GM19193 (cell line): ENCODE measurements around the gene DMRT3.

ENCODE experiments used
- POLR2A ChIP-seq: IDR thresholded peaks from 4 replicates; pipeline ENCODE4 v1.6.1; 2011; ENCODE audit not compliant: insufficient read depth, insufficient read length; ENCODE audit errors: extremely low read depth

The DMRT3 gene

GRCh38 chr9:967436-967835 lies 9.0 kb upstream of the DMRT3 start:
- no peak for TF ChIP-seq POLR2A

DNA sequence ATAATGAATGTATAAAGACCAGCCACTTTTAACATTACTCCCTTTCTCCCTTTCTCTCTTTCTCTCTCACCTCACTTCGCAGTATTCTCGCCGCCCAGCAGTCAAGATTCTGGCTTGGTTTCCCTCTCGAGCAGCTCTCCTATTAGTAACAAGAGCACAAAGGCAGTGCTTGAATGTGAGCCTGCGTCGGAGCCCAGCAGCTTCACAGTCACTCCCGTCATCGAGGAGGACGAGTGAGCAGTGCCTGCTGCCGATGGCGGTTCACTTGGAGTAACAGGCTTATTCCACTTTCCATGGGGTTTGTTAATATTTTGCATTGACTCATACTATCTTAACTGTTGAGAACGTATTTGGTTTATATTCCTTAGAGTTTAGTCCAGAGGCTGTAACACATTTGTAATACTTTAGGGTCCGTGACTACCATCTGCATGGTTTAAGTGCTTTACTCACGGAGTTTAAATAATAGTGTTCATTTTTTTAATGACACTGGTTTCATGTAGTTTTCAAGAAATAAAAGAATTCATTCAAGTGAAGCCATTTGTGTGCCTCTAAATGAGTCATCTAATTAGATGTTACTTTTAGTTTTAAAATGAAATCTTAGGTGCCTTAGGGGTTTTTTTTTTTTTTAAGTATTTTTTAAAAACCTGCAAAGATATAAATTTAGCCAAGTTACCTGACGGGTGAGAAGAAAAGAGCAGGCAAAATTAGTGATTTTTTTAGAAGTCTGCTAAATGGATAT lies 8.4 kb upstream of the DMRT3 start:
- no peak for TF ChIP-seq POLR2A

DNA sequence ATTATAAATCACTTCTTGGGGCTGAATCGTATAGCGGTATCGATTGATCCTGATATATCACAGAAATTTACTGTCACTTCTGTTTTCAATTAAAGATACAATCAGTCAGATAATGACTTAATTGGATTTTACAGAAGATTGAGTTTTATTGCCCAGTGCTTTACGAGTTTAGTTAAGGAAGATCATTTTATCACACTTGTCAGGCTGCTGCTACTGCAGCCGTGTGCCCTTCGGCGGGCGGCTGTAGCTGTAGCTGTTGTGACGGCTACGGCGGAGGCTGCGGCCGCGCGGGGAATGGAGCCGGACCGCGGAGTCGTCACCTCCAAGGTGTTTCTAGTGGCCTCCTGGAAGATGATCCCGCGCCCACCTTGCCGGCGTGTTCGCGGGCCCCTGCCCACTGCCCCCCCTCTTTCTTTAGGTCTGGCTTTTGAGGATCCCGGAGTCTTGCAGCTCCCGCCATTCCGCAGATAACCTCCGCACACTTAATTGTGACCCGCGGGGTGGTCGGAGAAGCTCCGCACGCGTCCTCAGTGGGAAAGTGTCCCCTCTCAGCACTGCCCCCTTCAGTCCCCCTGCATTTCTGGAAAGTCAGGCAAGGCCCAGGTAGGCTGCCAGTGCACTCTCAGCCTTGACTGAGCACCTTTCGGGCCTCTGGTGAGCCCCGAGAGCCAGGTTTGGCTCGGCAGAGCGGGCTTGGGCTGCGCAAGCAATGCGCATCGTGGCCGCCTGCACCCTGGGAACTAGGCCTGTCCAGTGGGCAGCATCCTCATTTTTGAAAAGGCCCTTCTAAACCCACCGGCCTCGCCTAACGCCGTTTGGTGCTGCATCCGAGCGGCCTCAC lies 6.9 kb upstream of the DMRT3 start:
- no peak for TF ChIP-seq POLR2A

GRCh38 chr9:970151-970996 lies 6.1 kb upstream of the DMRT3 start:
- TF ChIP-seq POLR2A = no peak

GRCh38 chr9:971901-972500 lies 4.5 kb upstream of the DMRT3 start:
- no peak for TF ChIP-seq POLR2A

DNA sequence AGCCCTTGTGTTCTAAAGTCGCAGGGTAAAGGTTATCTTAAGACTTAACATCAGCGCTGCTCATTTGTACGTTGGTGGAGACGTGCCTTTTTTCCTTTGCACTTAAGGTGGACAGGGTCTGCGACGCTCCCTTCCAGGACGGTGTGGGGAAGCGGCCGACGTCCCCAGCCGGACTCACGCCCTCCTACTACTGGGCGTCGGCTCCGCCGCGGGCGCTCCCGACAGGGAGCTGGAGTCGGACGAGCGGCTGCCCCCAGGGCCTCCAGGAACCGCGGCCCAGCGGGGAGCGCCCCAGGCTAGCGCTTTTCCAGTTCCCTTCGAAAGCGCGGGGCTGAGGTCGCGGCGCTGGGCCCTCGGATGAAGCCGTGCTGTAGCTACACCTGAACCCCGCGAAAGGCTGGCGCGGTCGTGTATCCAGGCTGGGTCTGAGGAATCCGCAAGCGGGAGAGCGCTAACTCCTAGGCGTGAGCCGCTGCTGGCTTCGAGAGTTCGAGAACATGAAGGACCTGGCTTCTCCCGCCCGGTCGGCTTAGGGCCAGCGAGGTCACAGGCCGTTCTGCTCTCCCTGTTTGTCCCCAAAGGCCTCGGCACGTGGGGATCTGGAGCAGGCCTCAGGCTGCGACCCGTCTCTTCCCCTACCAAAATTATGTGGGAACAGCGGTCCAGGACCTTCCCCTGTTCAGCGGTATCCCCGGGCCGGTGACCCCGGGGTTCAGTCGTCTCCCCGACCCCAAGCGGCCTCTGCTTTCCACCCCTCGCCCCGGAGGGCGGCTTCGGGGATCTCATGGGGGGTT lies 3.8 kb upstream of the DMRT3 start:
- no peak for TF ChIP-seq POLR2A

DNA sequence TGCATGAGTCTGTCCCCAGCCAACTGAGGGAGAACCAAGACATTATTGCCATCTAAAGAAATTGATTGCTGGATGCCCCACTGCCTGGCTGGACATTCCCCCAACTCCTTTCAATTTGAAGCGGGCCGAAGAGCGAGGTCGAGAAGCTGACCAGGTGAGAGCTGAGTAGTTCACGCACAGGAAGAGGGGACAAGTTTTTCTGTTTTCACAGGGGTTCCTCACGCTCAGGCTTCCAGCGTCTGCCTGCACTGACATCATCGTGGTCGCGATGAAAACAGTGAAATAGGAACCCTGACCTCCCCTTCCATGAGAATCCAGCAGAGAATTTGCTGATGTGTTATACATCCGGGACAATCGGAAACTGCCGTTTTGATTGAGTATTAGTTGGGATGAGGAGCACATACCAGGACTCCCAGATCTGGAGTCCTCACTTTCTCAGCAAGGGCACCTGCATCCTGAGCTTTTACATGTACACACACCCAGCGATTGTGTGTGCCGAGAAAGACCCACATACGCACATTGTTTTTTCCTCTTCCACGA lies 3.1 kb upstream of the DMRT3 start:
- TF ChIP-seq POLR2A = no peak

- no peak for TF ChIP-seq POLR2A
These were observed 2.1 kb upstream of the DMRT3 start for GRCh38 chr9:974031-974995.

GRCh38 chr9:974996-975739 lies 1.3 kb upstream of the DMRT3 start:
- TF ChIP-seq POLR2A = no peak

DNA sequence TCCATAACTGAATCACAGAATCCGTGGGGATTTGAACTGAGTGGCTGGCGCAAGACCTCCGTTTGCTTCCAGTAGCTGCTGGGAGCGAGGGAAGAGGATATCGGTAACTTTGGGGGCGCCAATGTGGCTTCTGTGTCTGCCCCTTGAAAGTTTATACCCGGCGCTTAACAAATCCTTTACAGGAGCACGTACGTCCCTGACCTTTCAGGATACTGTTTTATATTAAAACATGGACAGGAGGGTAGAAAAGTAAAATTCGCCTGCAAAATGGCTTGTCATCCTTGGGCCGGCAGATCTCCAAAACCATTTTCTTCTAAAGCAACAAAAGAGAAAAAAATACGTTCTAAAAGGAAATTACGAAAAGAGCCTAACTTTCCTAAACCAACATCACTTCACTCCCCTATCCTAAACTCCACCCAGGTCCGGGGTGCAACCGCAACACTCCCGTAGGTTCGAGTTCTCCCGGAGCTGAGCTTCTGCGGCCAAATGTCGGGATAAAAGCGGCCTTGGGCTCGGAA lies 656 bp upstream of the DMRT3 start:
- no peak for TF ChIP-seq POLR2A

DNA sequence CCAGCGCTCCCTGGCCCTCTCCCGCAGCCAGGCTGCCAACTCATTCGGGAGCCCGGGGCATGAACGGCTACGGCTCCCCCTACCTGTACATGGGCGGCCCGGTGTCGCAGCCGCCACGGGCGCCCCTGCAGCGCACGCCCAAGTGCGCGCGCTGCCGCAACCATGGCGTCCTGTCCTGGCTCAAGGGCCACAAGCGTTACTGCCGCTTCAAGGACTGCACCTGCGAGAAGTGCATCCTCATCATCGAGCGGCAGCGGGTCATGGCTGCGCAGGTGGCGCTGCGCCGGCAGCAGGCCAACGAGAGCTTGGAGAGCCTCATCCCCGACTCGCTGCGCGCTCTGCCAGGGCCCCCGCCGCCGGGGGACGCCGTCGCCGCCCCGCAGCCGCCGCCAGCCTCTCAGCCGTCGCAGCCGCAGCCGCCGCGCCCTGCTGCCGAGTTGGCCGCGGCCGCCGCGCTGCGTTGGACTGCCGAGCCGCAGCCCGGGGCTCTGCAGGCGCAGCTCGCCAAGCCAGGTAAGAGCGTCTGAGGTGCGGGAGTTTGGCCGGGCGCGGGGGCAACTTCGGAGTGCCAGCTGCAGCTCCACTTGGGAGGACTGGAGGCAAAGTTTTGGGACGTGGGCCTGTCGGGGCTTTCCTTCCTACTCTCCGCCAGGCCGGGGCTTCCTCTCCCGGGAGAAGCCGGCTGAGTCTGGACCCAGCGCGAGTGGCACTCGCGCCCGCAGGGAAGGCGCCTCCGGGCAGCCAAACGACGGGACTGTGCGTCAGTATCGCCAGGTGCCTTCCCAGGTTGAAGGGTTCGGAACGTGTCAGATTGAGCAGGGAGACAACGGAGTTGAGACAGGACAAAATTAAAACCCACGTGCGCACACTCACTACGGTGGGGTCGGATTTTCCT lies 735 bp downstream of the DMRT3 start:
- no peak for TF ChIP-seq POLR2A
